Activated CD8-positive, alpha-beta memory T cell treated with anti-CD3 and anti-CD28 coated beads for 4 hours (primary cell): Measurements from ENCODE around the gene CAMKMT.

ENCODE experiments used
- DNase-seq, 2 donors: peaks; one replicate each; pipeline ENCODE4 v3.0.0-alpha.2; 2020; ENCODE audit warnings: low read depth in 2 of 2

CAMKMT gene

GRCh38 chr2:44741507-44741906 lies 379.8 kb downstream of the CAMKMT start:
- DNase-seq: no peak

GRCh38 chr2:44742057-44742456 lies 380.3 kb downstream of the CAMKMT start:
- DNase-seq: no peak

- no peak for DNase-seq
These were observed 381.7 kb downstream of the CAMKMT start for GRCh38 chr2:44743473-44743872.

- no peak for DNase-seq
These were observed 383.5 kb downstream of the CAMKMT start for GRCh38 chr2:44744961-44745892.

- no peak for DNase-seq
These were observed 384.4 kb downstream of the CAMKMT start for GRCh38 chr2:44745922-44746766.

- no peak for DNase-seq
These were observed 385.3 kb downstream of the CAMKMT start for GRCh38 chr2:44746856-44747615.

- DNase-seq: no peak
These were observed 386.0 kb downstream of the CAMKMT start for GRCh38 chr2:44747794-44748193.

GRCh38 chr2:44751754-44752479 lies 390.2 kb downstream of the CAMKMT start:
- no peak for DNase-seq

- no peak for DNase-seq
These were observed 391.0 kb downstream of the CAMKMT start for GRCh38 chr2:44752761-44753160.

GRCh38 chr2:44753552-44754285 lies 392.0 kb downstream of the CAMKMT start:
- DNase-seq: no peak

- no peak for DNase-seq
These were observed 396.8 kb downstream of the CAMKMT start for GRCh38 chr2:44758591-44758990.

GRCh38 chr2:44759823-44760222 lies 398.1 kb downstream of the CAMKMT start:
- no peak for DNase-seq

- no peak for DNase-seq
These were observed 401.6 kb downstream of the CAMKMT start for GRCh38 chr2:44763275-44763782.

- DNase-seq: no peak
These were observed 404.5 kb downstream of the CAMKMT start for GRCh38 chr2:44766220-44766619.

GRCh38 chr2:44766777-44767176 lies 405.0 kb downstream of the CAMKMT start:
- no peak for DNase-seq

- DNase-seq: no peak
These were observed 405.9 kb downstream of the CAMKMT start for GRCh38 chr2:44767691-44768090.

- DNase-seq: no peak
These were observed 406.9 kb downstream of the CAMKMT start for GRCh38 chr2:44768438-44769236.

- no peak for DNase-seq
These were observed 407.7 kb downstream of the CAMKMT start for GRCh38 chr2:44769349-44770011.
